OCI-LY7 (cell line): ENCODE measurements around the gene SLC35F2. TPM values are rescaled to one million over a fixed set of nuclear protein-coding genes. Genes with fewer than 3 reads are reported as not detected.

Experiments used
- BruUV-seq: library from RNA; stranded (reverse); fragments of 400-500 nt; replicated peaks from 2 replicates; lab custom pipeline; 2021; lab: Mats Ljungman, UMichigan
- CTCF ChIA-PET: fragments of 300-600 bp; sonication (Branson Sonifier 250); formaldehyde crosslinking; loops from one replicate; lab custom pipeline; 2022; ENCODE audit warnings: antibody characterized with exemption; ENCODE audit not compliant: unreplicated experiment; lab: Charles Lee
- POLR2A ChIA-PET: fragments of 300-600 bp; sonication (Branson Sonifier 250); formaldehyde crosslinking; loops from one replicate; lab custom pipeline; 2022; ENCODE audit warnings: antibody characterized with exemption; lab: Charles Lee
- DNase-seq: peaks from one replicate; pipeline ENCODE4 v3.0.0-alpha.2; 2015; ENCODE audit warnings: low spot score
- H2AFZ ChIP-seq: fragments of 200-600 bp; sonication (generic), shearing (Covaris generic); 2 replicates; pipeline ENCODE4 v1.6.1; 2014; ENCODE audit warnings: mild to moderate bottlenecking, antibody characterized with exemption, low read length, moderate library complexity
- H3K27ac ChIP-seq: fragments of 200-600 bp; sonication (generic); 2 replicates; pipeline ENCODE4 v1.5.1; 2014; ENCODE audit warnings: mixed run types, low read depth, mild to moderate bottlenecking, moderate library complexity, low read length, inconsistent platforms; ENCODE audit not compliant: poor library complexity, severe bottlenecking
- H3K36me3 ChIP-seq: fragments of 200-600 bp; sonication (generic); 2 replicates; pipeline ENCODE4 v1.6.1; 2014; ENCODE audit warnings: mild to moderate bottlenecking, antibody characterized with exemption, low read length, moderate library complexity, mixed read lengths; ENCODE audit not compliant: insufficient read depth
- H3K4me1 ChIP-seq: fragments of 200-600 bp; sonication (generic); 2 replicates; pipeline ENCODE4 v1.5.1; 2014; ENCODE audit warnings: mild to moderate bottlenecking, low read length; ENCODE audit not compliant: insufficient read depth, poor library complexity, severe bottlenecking
- H3K4me2 ChIP-seq: fragments of 200-600 bp; sonication (generic); 2 replicates; pipeline ENCODE4 v1.6.1; 2014; ENCODE audit warnings: mild to moderate bottlenecking, low read length
- H3K4me3 ChIP-seq: fragments of 200-600 bp; sonication (generic); 2 replicates; pipeline ENCODE4 v1.5.1; 2014; ENCODE audit warnings: mild to moderate bottlenecking, low read depth, low read length; ENCODE audit not compliant: poor library complexity, severe bottlenecking
- H3K79me2 ChIP-seq: fragments of 200-600 bp; sonication (generic); 2 replicates; pipeline ENCODE4 v1.6.1; 2016; ENCODE audit warnings: low read depth, mild to moderate bottlenecking, low read length, moderate library complexity, mixed read lengths; ENCODE audit not compliant: insufficient read depth
- H3K9me2 ChIP-seq: fragments of 200-600 bp; sonication (generic); 2 replicates; pipeline ENCODE4 v1.6.1; 2016; ENCODE audit warnings: mild to moderate bottlenecking, low read length, mixed read lengths; ENCODE audit not compliant: insufficient read depth
- H3K9me3 ChIP-seq: fragments of 200-600 bp; sonication (generic); 2 replicates; pipeline ENCODE4 v1.6.1; 2014; ENCODE audit warnings: mild to moderate bottlenecking, mixed run types, low read length, mixed read lengths
- H4K20me1 ChIP-seq: fragments of 200-600 bp; sonication (generic); 2 replicates; pipeline ENCODE4 v1.6.1; 2014; ENCODE audit warnings: mild to moderate bottlenecking, antibody characterized with exemption, low read length, moderate library complexity, mixed read lengths; ENCODE audit not compliant: insufficient read depth
- EZH2phosphoT487 ChIP-seq: fragments of 200-600 bp; sonication (generic); IDR thresholded peaks from 2 replicates; pipeline ENCODE4 v1.6.1; 2018; ENCODE audit warnings: low read depth, borderline replicate concordance, mild to moderate bottlenecking, mixed run types, antibody characterized with exemption, low read length, moderate library complexity, mixed read lengths
- intact Hi-C: fragments of 100-400 bp; cut with micrococcal nuclease; formaldehyde crosslinking; loops from one replicate; pipeline ENCODE4 v1.10.0; 2022; ENCODE audit not compliant: unreplicated experiment
- total RNA-seq, 2 experiments: library from RNA; depleted of rRNA in 1 of 2; stranded (reverse); fragments of >200 nt in 1 of 2; shearing (Covaris generic) in 1 of 2; gene quantifications; 2 replicates each; pipeline ENCODE4 v1.2.3, GENCODE V29; 2014 to 2022
- TF ChIP-seq, protein P1 (sequence below): fragments of 200-600 bp; sonication (generic); conservative IDR thresholded peaks from 2 replicates; pipeline ENCODE4 v1.5.1; 2014; ENCODE audit warnings: mild to moderate bottlenecking, antibody characterized with exemption, low read length, moderate library complexity, mixed read lengths

SLC35F2 gene
- total RNA-seq, 2 experiments from 2014 or later = 21.1 to 23.3 TPM

DNA sequence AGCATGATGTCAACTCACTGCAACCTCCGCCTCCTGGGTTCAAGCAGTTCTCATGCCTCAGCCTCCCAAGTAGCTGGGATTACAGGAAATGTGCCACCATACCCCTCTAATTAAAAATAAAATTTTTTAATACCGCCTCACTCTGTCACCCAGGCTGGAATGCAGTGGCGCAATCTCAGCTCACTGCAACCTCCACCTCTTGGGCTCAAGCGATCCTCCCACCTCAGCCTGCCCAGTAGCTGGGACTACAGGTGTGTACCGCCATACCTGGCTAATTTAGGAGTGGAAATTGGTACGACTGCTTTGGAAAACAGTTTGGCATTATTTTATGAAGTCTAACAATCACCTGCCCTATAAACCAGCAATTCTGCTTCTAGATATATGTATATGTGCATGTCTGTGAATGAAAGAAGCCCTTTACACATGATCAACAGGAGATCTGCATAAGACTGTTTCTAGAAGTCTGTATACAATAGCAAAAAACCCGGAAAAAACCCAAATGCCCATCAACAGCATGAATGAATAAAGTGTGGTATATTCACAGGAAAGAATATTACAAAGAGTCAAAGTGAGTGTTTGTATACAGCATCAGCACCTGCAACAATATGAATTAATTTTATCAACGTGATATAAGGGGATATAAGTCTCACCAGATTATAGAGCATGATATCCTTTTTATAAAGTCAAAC, 16.0 kb downstream of the SLC35F2 start:
- H3K4me2 ChIP-seq = no peak overlapping the region
- H3K79me2 ChIP-seq = peaks cover 63% of the 10 kb centered on the region
- no peaks in the 10 kb centered on the region for H3K4me1 ChIP-seq
- no peak for DNase-seq
- no peaks in the 10 kb centered on the region; the same call in 1 of the 2 replicates for H4K20me1 ChIP-seq
- H3K36me3 ChIP-seq = peaks cover 13% of the 10 kb centered on the region
- no peaks in the 10 kb centered on the region for H3K9me3 ChIP-seq
- intact Hi-C loops = no loop called here
- POLR2A ChIA-PET = no interaction called here
- H3K9me2 ChIP-seq = no peaks in the 10 kb centered on the region
- H3K4me3 ChIP-seq = no peak overlapping the region
- TF ChIP-seq, protein P1, sequence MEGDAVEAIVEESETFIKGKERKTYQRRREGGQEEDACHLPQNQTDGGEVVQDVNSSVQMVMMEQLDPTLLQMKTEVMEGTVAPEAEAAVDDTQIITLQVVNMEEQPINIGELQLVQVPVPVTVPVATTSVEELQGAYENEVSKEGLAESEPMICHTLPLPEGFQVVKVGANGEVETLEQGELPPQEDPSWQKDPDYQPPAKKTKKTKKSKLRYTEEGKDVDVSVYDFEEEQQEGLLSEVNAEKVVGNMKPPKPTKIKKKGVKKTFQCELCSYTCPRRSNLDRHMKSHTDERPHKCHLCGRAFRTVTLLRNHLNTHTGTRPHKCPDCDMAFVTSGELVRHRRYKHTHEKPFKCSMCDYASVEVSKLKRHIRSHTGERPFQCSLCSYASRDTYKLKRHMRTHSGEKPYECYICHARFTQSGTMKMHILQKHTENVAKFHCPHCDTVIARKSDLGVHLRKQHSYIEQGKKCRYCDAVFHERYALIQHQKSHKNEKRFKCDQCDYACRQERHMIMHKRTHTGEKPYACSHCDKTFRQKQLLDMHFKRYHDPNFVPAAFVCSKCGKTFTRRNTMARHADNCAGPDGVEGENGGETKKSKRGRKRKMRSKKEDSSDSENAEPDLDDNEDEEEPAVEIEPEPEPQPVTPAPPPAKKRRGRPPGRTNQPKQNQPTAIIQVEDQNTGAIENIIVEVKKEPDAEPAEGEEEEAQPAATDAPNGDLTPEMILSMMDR = no peak
- CTCF ChIA-PET = no interaction called here
- H3K27ac ChIP-seq = no peak overlapping the region
- no peak overlapping the region for H2AFZ ChIP-seq
- BruUV-seq = no TSS peak

DNA sequence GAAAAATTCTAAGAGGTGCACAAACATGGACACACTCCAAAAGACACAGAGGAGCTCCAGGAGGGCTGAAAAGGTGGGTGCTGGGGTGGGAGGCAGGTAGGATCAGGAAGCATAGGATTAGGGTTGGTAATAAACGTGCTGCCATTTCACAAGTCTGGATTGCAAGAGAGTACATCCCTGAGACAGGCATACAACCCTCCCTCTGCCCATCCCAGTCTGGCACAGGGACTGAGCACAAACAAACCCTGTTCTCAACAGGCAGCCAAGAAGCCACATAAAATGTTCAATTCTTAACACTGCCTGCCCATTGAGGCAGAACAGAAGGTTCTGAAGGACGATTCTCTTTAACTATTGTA, 18.5 kb downstream of the SLC35F2 start:
- no TSS peak for BruUV-seq
- H3K4me1 ChIP-seq = no peaks in the 10 kb centered on the region

DNA sequence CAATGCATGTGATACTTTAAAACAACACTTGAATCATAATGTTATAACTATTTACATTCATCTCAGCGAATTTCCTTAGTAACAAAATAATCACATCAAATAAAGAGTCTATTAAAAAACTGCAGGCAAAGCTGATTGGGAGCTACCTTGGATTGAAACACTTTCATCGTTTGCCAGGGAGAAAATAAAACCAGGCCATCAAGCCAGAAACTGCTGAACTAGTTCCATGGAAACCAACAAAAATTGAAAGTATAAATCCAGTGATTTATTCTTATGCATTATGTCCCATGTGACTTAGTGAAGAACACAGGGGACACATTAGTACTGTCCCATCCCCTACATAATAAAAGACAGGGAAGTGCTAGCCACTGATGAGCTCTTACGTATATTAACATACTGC, 21.7 kb downstream of the SLC35F2 start:
- ChIA-PET CTCF (no interaction called here), POLR2A (interaction anchor here (0.6 to 2.2 kb wide), 3 partner anchors 11 to 123 kb away, joined by 4 to 7 read pairs (median 4); no protein-coding TSS in a partner anchor)
- no peak for TF ChIP-seq EZH2phosphoT487
- TF ChIP-seq, protein P1 = no peak
- Histone ChIP-seq H3K27ac (no peak overlapping the region), H3K36me3 (no peaks in the 10 kb centered on the region), H4K20me1 (peaks cover 6% of the 10 kb centered on the region; the same call in 1 of the 2 replicates), H3K79me2 (peaks cover 38% of the 10 kb centered on the region), H3K9me3 (no peaks in the 10 kb centered on the region), H2AFZ (no peak overlapping the region), H3K4me3 (no peak overlapping the region), H3K4me1 (no peaks in the 10 kb centered on the region), H3K9me2 (no peaks in the 10 kb centered on the region), H3K4me2 (no peak overlapping the region)
- intact Hi-C loops = no loop called here
- DNase-seq = no peak
- BruUV-seq = no TSS peak

More for the DNA sequence above, 18.5 kb downstream of the SLC35F2 start:
- H2AFZ ChIP-seq = no peak overlapping the region
- H3K4me2 ChIP-seq = no peak overlapping the region
- no peak overlapping the region for H3K27ac ChIP-seq
- peaks cover 8% of the 10 kb centered on the region for H3K36me3 ChIP-seq
- H3K9me2 ChIP-seq = no peaks in the 10 kb centered on the region
- H3K79me2 ChIP-seq = peaks cover 47% of the 10 kb centered on the region; the same call in 1 of the 2 replicates
- ChIA-PET POLR2A (interaction anchor here (0.8 kb wide), 1 partner anchor 11 kb away, joined by 3 read pairs; no protein-coding TSS in a partner anchor), CTCF (no interaction called here)
- intact Hi-C loops = no loop called here
- TF ChIP-seq, protein P1 = no peak
- no peak for TF ChIP-seq EZH2phosphoT487
- H4K20me1 ChIP-seq = peaks cover 6% of the 10 kb centered on the region; the same call in 1 of the 2 replicates
- no peak for DNase-seq
- no peaks in the 10 kb centered on the region for H3K9me3 ChIP-seq
- H3K4me3 ChIP-seq = no peak overlapping the region
